HG03439 (cell line): ENCODE results near the gene CYP11A1.

Experiments
- ATAC-seq: cut with Tn5 transposase; IDR thresholded peaks from one replicate; pipeline ENCODE4 v1.9.1; 2021; ENCODE audit warnings: mild to moderate bottlenecking, moderate library complexity; ENCODE audit not compliant: unreplicated experiment

Gene CYP11A1

DNA sequence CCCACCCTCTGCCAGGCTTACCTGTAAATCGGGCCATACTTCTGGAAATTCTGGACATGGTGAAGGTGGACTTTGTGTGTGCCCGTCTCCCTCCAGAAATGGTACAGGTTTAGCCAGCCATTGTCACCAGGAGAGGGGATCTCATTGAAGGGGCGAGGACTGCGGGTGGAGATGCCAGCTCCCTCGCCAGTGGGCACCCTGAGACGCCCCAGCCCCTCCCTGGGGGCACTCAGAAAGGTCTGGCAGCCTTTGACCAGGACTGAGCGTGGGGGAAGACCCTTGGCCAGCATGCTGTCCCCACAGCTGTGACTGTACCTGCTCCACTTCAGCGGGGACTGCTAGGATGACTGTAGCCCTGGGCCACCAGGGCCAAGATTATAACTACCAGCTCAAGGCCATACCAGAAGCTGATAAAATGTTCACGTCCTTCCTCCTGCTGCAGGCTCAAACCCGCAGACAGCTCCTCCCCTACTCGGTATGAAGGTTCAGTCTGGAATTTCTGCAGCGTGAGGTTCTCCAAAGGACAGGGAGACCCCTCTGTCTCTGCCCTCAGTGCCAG, at the start of gene CYP11A1:
Gene CYP11A1, minus strand, starts transcription at position 351 of the 559 bp plus-strand sequence. Its CDS starts 61 bp downstream, at position 290.
- no peak for ATAC-seq

DNA sequence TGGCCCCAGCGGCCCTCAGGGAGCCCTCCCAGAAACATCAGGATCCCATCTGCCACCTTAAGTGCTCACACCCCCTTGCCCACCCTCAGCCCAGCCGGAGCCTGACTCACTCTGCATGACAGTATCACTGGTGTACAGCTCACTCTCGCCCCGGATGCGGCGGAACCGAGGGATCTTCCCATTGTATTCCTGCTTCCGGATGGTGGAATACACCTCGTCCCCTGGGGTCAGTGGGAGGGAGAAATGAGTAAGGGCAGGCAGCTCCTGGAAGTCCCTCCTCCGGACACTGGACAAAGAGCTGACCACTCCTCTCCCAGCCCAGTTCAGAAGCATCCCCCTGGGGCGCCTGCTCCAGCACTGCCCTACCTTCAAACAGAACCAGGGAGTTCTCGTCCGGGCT, 49.8 kb upstream of the CYP11A1 start:
- ATAC-seq: no peak

- no peak for ATAC-seq
Measured at GRCh38 chr15:74415966-74416916, 48.8 kb upstream of the CYP11A1 start.

GRCh38 chr15:74414603-74415338, 47.3 kb upstream of the CYP11A1 start:
- no peak for ATAC-seq

- ATAC-seq: no peak
Measured at GRCh38 chr15:74414081-74414580, 46.7 kb upstream of the CYP11A1 start.

DNA sequence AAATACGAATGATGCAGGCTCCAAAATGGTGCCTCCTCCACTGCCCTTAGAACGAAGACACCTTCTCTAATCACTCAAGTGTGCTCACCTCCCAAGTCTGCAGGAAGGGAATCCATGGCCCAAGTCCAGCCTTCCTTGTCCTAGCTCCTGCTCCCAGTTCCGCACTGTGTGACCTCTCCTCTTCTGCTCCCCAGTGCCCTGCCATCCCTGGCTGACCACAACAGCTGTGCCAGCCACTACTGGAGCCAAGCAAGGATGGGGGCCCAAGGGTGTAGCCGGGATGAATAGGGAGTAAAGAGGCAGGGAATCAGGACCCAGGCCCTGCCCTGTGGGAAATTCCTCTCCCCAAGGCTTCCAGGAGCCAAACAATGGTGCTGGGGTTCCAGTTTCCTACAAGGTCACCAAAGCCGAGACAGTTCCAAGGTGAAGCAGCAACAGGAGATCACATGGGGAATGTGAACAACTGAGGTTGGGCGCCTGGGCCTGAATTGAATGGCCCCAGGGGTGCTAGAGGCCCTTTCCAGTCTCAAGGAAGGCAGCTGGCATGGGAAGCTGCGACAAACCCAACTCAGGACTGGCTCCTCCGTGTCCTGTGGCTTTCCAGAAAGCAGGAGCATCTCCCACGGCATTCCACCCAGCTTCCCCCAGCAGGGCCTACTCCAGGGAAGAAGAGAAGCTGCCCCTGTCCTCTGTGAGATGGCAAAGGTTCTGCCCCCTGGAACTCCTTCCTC, 46.1 kb upstream of the CYP11A1 start:
- no peak for ATAC-seq

GRCh38 chr15:74412159-74412558, 44.7 kb upstream of the CYP11A1 start:
- ATAC-seq: no peak

DNA sequence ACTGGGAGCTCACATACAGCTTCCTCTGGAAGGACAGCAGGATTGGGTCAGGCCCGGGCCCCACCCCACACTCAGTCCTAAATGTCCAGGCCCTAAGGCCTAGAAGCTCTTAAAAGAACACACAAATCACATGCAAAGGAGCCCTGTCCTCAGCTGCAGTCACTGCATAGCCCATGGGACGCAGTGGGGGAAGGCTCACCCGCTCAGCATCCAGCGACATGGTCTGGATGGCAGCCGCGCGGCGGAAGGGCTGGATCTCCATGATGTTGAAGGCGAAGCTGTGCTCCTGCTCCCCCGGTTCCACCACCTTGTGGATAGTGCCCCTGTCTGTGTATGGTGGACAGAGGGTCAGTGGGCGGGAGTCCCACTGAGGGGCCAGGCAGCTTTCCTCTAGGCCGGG, 44.2 kb upstream of the CYP11A1 start:
- ATAC-seq: no peak

GRCh38 chr15:74410502-74410901, 43.1 kb upstream of the CYP11A1 start:
- no peak for ATAC-seq

GRCh38 chr15:74409225-74409624, 41.8 kb upstream of the CYP11A1 start:
- ATAC-seq: no peak

- ATAC-seq: no peak
Measured at GRCh38 chr15:74408815-74409214, 41.4 kb upstream of the CYP11A1 start.

DNA sequence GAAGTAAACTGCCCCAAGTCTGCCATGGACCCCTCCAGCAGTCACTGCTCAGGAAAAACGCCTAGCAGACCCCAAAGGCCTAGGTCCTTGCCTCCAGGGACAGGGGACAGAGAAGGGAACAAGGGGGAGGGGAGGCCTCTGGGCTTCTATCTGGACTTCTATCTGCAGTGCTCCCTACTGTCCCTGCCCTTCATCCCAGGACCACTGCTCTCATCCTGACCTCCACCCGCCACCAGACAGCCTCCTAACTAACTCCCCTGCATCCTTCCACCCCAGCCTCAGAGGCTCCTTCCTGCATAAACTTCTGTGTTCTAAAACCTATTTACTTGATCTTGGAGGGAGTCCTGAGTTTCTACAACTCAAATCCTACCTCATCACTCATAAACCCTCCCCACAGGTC, 40.9 kb upstream of the CYP11A1 start:
- no peak for ATAC-seq

DNA sequence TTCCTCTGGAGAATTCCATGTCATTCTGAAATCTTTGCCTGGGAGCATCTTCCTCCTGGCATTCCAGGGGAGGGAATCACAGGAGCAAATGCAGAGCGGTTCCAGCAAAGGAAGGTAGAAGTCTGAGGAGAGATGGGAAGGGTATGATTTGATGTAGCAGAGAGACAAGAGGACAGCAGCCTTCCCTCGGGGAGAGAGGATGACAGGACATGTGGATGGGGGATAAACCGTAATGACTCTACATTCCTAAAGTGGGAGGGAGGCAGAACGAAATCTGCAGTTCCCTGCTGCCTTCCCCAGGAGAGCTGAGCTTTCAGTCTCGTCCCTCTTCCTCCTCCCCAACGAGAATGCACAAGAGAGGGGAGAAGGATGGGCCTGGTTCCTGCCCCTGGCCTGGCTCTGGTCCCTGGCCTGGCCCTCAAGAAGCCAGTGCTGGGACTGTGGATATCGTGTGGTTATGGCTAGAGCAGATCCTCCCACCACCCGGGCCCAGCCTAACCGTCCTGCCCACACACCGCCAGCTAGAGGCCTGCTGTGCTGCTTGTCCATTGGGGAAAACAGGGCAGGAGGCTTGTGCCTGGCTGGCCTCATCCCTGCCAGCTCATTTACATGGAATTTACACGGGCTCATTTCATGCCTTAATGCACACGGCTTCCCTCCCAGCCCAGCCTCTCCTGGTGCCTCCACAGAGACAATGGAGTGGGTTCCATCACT, 39.7 kb upstream of the CYP11A1 start:
- no peak for ATAC-seq

GRCh38 chr15:74406517-74406916, 39.1 kb upstream of the CYP11A1 start:
- ATAC-seq: no peak

DNA sequence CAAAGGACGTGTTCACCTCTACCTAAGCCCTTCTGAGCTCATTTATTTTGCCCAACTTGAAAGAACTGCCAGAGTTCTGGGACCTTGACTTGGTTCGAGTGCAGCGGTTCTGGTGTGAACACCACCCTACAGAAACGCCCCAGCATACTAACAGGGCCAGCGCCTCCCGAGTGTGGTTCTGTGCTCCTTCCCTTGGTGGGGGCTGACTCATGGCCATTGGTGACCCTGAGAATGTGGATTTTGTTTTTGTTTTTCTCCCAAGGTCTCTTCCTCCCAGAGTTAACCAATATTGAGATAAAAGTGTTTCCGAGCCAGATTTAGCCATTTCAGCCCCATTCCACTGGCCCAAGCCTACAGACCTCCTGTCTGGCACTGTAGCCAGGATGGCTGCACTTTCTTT, 38.4 kb upstream of the CYP11A1 start:
- ATAC-seq: no peak

DNA sequence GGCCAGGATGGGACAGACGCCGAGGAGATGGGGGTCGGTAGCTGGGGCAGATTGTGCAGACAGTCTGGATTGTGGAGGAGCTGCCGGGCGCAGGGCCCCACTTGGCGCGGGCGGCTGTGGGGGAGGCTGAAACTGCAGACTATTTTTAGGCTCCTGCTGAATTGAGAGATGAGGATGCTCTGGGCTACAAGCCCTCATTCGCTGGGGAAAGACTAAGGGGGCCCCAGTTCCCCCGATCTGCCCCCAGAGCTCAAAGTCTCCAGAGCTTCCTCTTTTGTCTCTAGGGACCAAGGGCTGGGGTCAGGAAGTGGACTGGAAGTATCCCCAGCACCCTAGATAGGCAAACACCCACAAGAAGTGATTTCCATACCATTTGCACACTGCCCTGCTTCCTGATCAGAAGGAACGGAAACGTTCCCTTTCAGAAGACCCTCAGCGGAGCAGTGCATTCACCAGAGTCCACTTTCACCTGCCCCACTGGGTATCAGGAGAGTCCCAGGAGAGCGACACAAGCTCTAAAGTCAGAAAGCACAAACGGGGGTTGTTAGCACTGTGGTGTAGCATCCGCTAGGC, 36.6 kb upstream of the CYP11A1 start:
- ATAC-seq: no peak

GRCh38 chr15:74403588-74403919, 36.1 kb upstream of the CYP11A1 start:
- no peak for ATAC-seq

DNA sequence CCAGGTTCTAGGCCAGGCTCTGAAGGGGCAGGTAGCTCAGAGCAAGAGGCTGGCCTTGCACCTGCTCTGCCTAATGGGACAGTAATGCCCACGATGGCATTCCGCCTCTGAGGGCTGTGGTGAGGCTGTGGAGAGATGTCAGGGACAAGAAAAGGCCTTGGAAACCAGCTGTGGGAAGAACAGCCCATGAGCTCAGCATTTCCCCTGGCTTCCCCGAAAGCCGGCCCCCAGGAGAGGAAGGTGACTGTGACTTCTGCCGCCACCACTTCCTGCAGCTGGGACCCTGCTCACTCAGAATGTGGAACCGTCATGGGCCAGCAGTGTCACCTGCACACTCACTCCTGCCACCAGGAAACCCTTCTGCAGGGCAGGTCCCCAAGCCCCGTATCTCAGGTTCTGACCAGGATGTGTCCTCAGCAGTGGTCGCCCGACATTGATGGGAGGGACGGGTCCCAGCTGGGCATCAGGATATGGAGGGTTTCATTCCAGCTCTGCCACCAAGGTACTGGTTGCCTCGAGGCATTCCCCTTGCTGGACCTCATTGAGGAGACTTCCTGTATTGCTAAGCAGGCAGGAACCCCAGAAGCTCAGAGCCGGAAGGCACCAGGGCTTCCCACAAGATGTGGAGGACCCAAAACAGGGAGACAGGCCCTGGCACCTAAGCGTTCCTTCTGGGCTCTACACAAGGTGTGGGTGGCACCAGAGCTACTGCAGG, 35.6 kb upstream of the CYP11A1 start:
- ATAC-seq: no peak

DNA sequence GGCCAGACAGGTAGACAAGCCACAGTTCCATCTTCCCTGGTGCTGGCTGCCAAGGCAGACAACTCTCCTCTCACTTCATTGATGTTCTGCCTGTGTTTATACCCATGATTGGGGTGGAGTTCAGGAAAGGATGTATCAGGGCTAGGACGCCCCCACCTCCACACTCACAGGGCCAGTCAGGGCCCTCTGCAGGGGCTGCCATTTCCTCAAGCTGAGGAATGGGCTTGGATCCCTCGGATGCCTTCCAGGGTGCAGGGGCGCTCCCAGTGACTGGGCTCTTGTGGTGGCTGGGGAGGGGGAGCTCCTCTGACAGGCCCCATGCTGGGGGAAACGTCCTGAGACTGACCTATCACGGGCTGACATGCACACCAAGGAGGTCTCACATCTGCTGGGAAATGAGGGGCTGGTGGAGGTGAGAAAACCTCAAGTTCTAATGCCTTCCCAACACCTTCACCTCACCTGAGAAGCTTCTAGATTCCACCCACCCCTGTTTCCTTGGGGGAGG, 34.9 kb upstream of the CYP11A1 start:
- no peak for ATAC-seq
